Ectodermal cell (in vitro differentiated cells): Measurements from ENCODE around the gene LGALS3.

ENCODE experiments used
- H3K27ac ChIP-seq: 2 replicates; pipeline ENCODE4 v1.7.0; 2013; ENCODE audit warnings: mild to moderate bottlenecking, low read depth, low read length; ENCODE audit not compliant: insufficient read depth, poor library complexity, severe bottlenecking
- H3K27me3 ChIP-seq: 2 replicates; pipeline ENCODE4 v1.7.0; 2013; ENCODE audit warnings: mild to moderate bottlenecking, low read length; ENCODE audit not compliant: insufficient read depth, control insufficient read depth, poor library complexity, severe bottlenecking
- H3K36me3 ChIP-seq: one replicate; pipeline ENCODE4 v1.7.0; 2013; ENCODE audit warnings: low read length; ENCODE audit not compliant: control insufficient read depth, insufficient read depth
- H3K4me1 ChIP-seq: one replicate; pipeline ENCODE4 v1.7.0; 2013; ENCODE audit warnings: low read length; ENCODE audit not compliant: control insufficient read depth, insufficient read depth
- H3K4me3 ChIP-seq: 2 replicates; pipeline ENCODE4 v1.7.0; 2013; ENCODE audit warnings: low read depth, low read length, control low read depth; ENCODE audit not compliant: insufficient read depth
- H3K9me3 ChIP-seq: 2 replicates; pipeline ENCODE4 v1.7.0; 2013; ENCODE audit warnings: mild to moderate bottlenecking, low read length, moderate library complexity; ENCODE audit not compliant: control insufficient read depth
- WGBS, 2 experiments: methylation state at CpG; one replicate each; pipeline ENCODE4 v1.1.7; 2013; ENCODE audit warnings: missing lambda C conversion rate in 2 of 2; 5-methylcytosine and 5-hydroxymethylcytosine counted together

LGALS3 gene

DNA sequence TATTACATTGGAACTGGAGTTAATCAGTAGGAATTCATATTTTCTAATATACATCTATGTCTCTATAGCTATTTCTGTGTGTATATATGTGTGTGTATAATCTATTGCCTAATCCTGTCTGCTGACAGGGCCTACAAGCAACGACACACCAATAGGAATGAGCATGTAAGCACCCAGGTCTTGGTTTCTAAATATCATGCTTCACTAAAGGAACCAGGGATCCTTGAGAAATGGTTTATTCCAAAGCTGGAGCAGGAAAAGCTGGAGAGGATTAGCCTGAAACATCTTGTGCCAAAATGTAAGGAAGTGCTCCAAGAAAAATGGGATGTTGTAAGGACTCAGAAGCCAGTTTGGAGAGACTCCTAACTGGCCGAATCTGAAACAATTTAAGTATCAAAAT is 29.3 kb upstream of the LGALS3 start:
- H3K4me3 ChIP-seq = no peak overlapping the region

GRCh38 chr14:55101698-55102097 is 27.4 kb upstream of the LGALS3 start:
- H3K27me3 ChIP-seq = peaks cover 11% of the 10 kb centered on the region
- H3K9me3 ChIP-seq = no peaks in the 10 kb centered on the region
- no peak overlapping the region for H3K4me3 ChIP-seq
- no peak overlapping the region for H3K27ac ChIP-seq
- no peaks in the 10 kb centered on the region for H3K36me3 ChIP-seq
- peaks cover 11% of the 10 kb centered on the region for H3K4me1 ChIP-seq
- WGBS, 2 experiments = 85 to 91% methylated on average over 5 of the region's 5 CpGs

More for the DNA sequence above, 29.3 kb upstream of the LGALS3 start:
- Histone ChIP-seq H3K9me3 (no peaks in the 10 kb centered on the region), H3K4me1 (peaks cover 11% of the 10 kb centered on the region), H3K36me3 (no peaks in the 10 kb centered on the region), H3K27ac (no peak overlapping the region), H3K27me3 (peaks cover 11% of the 10 kb centered on the region)
- WGBS, 2 experiments = 91 to 100% methylated on average over 1 to 2 of the region's 2 CpGs

- Histone ChIP-seq H3K36me3 (no peaks in the 10 kb centered on the region), H3K4me3 (no peak overlapping the region), H3K4me1 (peaks cover 11% of the 10 kb centered on the region), H3K9me3 (no peaks in the 10 kb centered on the region), H3K27me3 (peaks cover 11% of the 10 kb centered on the region), H3K27ac (no peak overlapping the region)
- 0 to 1% methylated on average over 7 of the region's 7 CpGs for WGBS, 2 experiments
Observed at GRCh38 chr14:55102141-55102621, 26.9 kb upstream of the LGALS3 start.

DNA sequence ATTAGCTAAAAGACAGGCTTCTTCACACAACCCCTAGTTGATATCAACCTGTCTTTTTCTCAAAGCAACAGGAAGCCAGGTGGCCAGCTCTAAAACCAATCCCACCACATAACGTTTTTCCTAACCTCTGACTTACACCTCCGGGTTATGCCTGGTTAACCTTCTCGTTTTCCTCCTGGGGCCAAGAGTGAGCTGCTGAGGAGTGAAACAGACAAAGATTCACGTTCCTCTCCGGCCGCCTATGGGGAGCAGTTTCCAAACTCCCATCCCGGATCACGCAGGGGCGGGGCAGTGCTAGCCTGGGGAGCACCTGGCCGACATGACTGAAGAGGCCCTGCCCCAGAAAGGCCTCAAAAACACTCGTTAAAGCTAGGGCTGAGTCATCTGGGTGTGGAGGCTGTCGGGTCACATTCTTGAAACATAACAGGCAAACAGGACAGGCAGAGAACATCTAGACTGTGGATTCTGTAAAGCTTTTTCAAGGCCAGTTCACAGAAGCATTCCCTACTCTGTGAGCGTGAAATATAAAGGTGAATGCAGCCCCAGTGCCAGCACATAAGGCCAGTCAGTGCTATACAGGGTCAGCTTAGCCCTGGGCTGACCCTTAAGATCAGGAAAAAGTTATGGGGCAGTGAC is 25.9 kb upstream of the LGALS3 start:
- H3K9me3 ChIP-seq = no peaks in the 10 kb centered on the region
- H3K27ac ChIP-seq = no peak overlapping the region
- no peak overlapping the region for H3K4me3 ChIP-seq
- no peaks in the 10 kb centered on the region for H3K36me3 ChIP-seq
- H3K27me3 ChIP-seq = peaks cover 11% of the 10 kb centered on the region
- H3K4me1 ChIP-seq = peaks cover 13% of the 10 kb centered on the region
- WGBS, 2 experiments = 11 to 13% methylated on average over 13 of the region's 13 CpGs

DNA sequence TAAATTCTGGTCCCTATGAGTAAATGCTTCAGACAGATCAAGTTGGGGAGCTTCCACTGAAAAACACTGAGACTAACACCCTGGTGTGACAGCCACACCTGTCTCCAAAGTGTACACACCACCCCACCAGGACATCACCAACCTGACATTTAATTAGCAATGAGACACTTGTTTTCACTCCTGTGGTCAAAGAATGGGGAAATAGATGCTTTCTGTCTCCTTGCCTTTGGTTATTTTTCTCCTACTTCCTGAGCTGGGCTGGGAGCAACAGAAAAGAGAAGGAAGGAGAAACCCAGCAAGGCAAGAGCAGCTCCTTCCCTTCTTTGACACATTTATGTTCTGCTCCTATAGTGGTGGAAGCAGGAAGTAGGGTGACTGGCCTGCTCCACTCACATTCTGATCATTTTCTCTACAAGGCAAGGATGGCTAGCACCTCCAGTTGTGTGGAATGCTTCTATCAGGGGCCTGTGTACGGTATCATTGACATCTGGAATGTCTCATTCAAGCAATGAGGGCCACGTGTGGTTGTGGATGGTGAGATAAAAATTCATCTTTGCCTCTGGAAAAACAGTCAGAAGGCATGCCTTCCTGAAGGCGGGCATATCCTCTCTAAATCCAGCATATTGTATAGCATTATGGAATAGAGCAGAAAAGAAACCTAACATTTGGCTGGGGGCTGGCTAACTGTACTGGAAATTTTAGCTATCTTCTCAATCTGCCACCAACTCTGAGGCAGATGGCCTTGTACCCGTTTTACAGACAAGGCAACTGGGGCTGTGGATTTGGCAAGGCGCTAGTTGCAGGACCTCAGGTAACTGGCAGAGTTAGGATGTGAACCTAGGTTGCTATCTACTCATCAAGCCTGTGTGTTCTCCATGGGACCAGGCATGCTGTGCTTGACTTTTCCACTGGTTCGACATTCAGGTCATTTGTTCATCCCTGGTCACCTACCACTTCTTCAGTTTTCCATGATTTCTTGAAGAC is 24.8 kb upstream of the LGALS3 start:
- H3K9me3 ChIP-seq = no peaks in the 10 kb centered on the region
- no peak overlapping the region for H3K4me3 ChIP-seq
- no peaks in the 10 kb centered on the region for H3K36me3 ChIP-seq
- H3K27ac ChIP-seq = no peak overlapping the region
- peaks cover 13% of the 10 kb centered on the region for H3K4me1 ChIP-seq
- peaks cover 11% of the 10 kb centered on the region for H3K27me3 ChIP-seq
- WGBS, 2 experiments = 97% methylated on average over 6 of the region's 6 CpGs

DNA sequence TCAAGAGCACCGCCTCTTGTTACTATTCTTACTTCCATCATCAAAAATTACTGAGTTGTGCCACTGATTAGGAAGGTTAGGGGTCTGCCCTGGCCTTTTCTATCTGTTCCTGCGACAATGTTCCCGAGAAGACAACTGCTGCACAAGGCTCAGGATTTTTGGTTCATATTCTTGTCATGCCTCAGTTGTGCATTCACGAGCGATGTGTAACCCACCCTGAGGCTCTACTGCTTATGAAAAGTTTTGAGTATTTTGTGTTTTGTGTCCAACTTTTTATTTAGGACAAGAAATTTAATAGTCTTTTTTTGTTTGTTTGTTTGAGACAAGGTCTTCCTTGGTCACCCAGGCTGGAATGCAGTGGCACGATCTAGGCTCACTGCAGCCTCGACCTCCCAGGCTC is 23.1 kb upstream of the LGALS3 start:
- Histone ChIP-seq H3K27me3 (peaks cover 11% of the 10 kb centered on the region), H3K27ac (no peak overlapping the region), H3K4me1 (peaks cover 13% of the 10 kb centered on the region), H3K36me3 (no peaks in the 10 kb centered on the region), H3K4me3 (no peak overlapping the region), H3K9me3 (no peaks in the 10 kb centered on the region)
- WGBS, 2 experiments = 95 to 96% methylated on average over 7 of the region's 7 CpGs

DNA sequence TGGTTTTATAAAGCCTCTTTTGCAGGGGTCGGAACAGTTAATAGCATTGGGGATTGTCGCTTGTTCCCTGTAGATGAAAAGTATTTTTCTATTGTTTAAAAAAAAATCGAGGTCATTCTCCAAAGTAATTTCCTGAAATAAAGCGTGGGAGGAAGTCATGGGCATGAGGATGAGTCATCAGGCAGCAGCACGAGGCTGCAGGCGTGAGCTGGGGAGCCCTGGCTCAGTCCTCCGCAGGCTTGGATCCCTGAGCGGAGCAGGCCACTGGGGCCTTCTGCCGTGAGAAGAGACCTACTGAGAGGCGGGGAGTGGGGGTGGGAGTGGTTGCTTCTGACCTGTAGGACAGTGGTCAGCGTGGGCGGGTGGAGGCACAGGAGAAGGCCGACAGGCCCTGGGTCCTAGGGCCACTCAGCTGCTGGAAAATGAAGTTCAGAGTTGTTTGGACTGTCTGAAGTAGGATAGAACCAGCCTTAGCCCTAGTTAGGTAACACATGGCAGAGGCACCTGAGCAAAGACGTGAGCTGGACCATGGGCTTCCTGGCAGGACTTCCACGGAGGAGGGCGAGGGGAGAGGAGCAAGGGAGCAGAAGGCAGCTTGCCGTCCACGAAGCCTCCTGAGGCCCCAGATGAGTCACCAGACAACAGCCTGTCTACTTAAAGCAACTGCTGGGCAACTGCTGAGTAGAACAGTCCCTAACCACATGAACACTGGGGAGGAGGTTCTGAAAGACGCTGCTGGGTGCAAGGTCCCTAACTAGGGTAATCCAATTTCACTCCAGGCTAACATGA is 21.1 kb upstream of the LGALS3 start:
- no peak overlapping the region for H3K4me3 ChIP-seq
- WGBS, 2 experiments = 58% methylated on average over 19 of the region's 19 CpGs
- peaks cover 8% of the 10 kb centered on the region for H3K4me1 ChIP-seq
- H3K36me3 ChIP-seq = no peaks in the 10 kb centered on the region
- H3K27me3 ChIP-seq = peaks cover 6% of the 10 kb centered on the region
- no peak overlapping the region for H3K27ac ChIP-seq
- H3K9me3 ChIP-seq = no peaks in the 10 kb centered on the region

- Histone ChIP-seq H3K36me3 (no peaks in the 10 kb centered on the region), H3K4me1 (peaks cover 2% of the 10 kb centered on the region), H3K27ac (no peak overlapping the region), H3K9me3 (no peaks in the 10 kb centered on the region), H3K27me3 (no peaks in the 10 kb centered on the region), H3K4me3 (no peak overlapping the region)
- 93 to 100% methylated on average over 1 of the region's 1 CpG for whole genome bisulfite sequencing, 2 experiments
Observed at GRCh38 chr14:55109836-55110235, 19.2 kb upstream of the LGALS3 start.

DNA sequence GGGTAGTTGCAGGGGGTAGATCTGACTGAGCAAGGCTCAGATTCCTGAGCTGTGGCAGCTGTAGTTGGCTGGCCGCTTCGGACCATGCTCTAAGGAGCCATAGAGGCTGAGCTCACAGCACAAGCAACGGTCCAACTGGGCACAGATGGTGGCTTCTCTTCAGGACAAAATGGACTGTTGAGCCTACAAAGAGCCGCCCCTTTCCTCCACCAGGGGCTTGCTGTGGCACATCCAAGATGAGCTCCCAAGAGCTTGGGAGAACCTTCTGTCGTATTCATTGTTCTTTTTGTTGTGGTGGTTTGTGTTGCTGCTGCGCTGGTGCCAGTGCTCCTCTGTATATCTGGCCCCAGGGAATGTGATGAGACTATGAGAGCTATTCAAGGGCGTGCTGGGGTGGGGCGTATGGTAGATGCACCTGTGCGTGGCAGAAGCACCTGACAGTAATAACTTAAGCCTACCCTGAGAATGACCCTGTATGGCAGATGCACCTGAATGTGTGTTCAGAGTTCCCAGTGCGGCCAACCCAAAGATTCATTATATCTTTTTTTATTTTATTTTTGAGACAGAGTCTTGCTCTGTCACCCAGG is 17.8 kb upstream of the LGALS3 start:
- no peak overlapping the region for H3K27ac ChIP-seq
- H3K36me3 ChIP-seq = no peaks in the 10 kb centered on the region
- no peak overlapping the region for H3K4me3 ChIP-seq
- no peaks in the 10 kb centered on the region for H3K9me3 ChIP-seq
- whole genome bisulfite sequencing, 2 experiments = 94 to 95% methylated on average over 10 of the region's 10 CpGs
- no peaks in the 10 kb centered on the region for H3K27me3 ChIP-seq
- peaks cover 2% of the 10 kb centered on the region for H3K4me1 ChIP-seq
